Glutamatergic neuron (in vitro differentiated cells): Measurements from ENCODE around the gene DMBX1. TPM values are rescaled to one million over a fixed set of nuclear protein-coding genes. Genes with fewer than 3 reads are reported as not detected.

Experiments
- DNase-seq: peaks from one replicate; pipeline ENCODE4 v3.0.0; 2022
- H3K27ac Mint-ChIP-seq: one replicate; pipeline ENCODE4 v1.8.0; 2020; ENCODE audit warnings: mild to moderate bottlenecking, mixed read lengths, inconsistent platforms; ENCODE audit not compliant: unreplicated experiment
- H3K27me3 Mint-ChIP-seq: one replicate; pipeline ENCODE4 v1.8.0; 2020; ENCODE audit warnings: mild to moderate bottlenecking, moderate library complexity, mixed read lengths, inconsistent platforms; ENCODE audit not compliant: unreplicated experiment
- H3K36me3 Mint-ChIP-seq: one replicate; pipeline ENCODE4 v1.8.0; 2020; ENCODE audit warnings: mild to moderate bottlenecking, mixed read lengths, inconsistent platforms; ENCODE audit not compliant: unreplicated experiment
- H3K4me1 Mint-ChIP-seq: one replicate; pipeline ENCODE4 v1.8.0; 2020; ENCODE audit warnings: mild to moderate bottlenecking, low read depth, mixed read lengths, inconsistent platforms; ENCODE audit not compliant: unreplicated experiment
- H3K4me3 Mint-ChIP-seq: one replicate; pipeline ENCODE4 v1.8.0; 2020; ENCODE audit warnings: mild to moderate bottlenecking, mixed read lengths, inconsistent platforms; ENCODE audit not compliant: unreplicated experiment
- H3K9me3 Mint-ChIP-seq: one replicate; pipeline ENCODE4 v1.8.0; 2020; ENCODE audit warnings: mild to moderate bottlenecking, moderate library complexity, mixed read lengths, inconsistent platforms; ENCODE audit not compliant: unreplicated experiment
- total RNA-seq: library from RNA; stranded (reverse); fragmentation: NEBNext Ultra II Directional; extraction: Animal tissue kit (Norgen Biotek cat#: 25700); gene quantifications from one replicate; pipeline ENCODE4 v1.2.1, GENCODE V29; 2021; ENCODE audit not compliant: unreplicated experiment
- TF ChIP-seq, protein P1 (sequence below): fragments of 200-600 bp; sonication (generic); IDR thresholded peaks from one replicate; pipeline ENCODE4 v1.5.0; 2021; ENCODE audit not compliant: partially characterized antibody, unreplicated experiment

Gene DMBX1
- total RNA-seq, 1 donor from 2014 or later: not detected

DNA sequence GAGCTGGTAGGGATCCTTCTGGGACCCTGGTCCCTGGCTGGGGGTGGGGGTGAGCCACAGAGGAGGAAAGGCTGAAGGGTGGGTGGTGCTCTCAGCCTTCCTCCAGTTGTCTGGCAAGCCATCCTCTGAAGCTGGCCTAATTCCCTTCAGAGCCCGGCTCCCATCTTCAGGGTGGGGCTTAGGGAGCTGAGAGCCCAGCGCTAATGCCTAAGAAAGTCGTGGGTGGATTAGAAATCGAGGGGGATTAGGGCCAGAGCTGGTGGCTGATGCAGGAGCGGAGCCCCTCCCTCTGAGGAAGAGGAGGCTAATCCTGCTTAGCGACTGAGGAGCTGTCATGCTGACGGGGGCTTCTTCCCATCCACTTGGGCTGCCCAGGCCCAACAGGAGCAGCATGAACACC, 30.8 kb upstream of the DMBX1 start:
- H3K4me3 Mint-ChIP-seq: no peak overlapping the region
- TF ChIP-seq, protein P1, sequence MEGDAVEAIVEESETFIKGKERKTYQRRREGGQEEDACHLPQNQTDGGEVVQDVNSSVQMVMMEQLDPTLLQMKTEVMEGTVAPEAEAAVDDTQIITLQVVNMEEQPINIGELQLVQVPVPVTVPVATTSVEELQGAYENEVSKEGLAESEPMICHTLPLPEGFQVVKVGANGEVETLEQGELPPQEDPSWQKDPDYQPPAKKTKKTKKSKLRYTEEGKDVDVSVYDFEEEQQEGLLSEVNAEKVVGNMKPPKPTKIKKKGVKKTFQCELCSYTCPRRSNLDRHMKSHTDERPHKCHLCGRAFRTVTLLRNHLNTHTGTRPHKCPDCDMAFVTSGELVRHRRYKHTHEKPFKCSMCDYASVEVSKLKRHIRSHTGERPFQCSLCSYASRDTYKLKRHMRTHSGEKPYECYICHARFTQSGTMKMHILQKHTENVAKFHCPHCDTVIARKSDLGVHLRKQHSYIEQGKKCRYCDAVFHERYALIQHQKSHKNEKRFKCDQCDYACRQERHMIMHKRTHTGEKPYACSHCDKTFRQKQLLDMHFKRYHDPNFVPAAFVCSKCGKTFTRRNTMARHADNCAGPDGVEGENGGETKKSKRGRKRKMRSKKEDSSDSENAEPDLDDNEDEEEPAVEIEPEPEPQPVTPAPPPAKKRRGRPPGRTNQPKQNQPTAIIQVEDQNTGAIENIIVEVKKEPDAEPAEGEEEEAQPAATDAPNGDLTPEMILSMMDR: no peak
- no peak overlapping the region for H3K27ac Mint-ChIP-seq
- H3K9me3 Mint-ChIP-seq: peaks cover 12% of the 10 kb centered on the region
- peaks cover 17% of the 10 kb centered on the region for H3K4me1 Mint-ChIP-seq
- peaks cover 24% of the 10 kb centered on the region for H3K27me3 Mint-ChIP-seq
- H3K36me3 Mint-ChIP-seq: no peaks in the 10 kb centered on the region
- no peak for DNase-seq

DNA sequence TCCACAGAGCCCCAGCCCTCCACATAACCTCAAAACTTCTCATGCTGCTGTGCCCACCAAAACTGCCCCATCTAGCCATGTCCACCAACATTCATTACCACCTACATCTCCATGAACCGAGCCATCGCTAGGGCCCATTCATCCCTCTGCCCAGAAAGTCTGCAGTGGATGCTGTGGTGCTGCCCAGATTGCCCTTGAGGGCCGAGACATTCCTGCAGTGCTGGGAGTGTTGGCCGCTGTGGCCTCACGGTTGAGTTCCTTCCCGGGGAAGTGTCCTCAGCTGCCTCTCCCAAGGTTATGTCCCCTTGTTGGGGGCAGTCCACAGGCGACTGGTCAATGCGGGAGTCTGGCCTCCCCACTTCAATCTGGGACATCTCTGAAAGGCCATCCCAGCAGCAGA, 30.3 kb upstream of the DMBX1 start:
- peaks cover 25% of the 10 kb centered on the region for H3K27me3 Mint-ChIP-seq
- TF ChIP-seq, protein P1: no peak
- no peak overlapping the region for H3K27ac Mint-ChIP-seq
- no peak for DNase-seq
- no peaks in the 10 kb centered on the region for H3K36me3 Mint-ChIP-seq
- H3K4me1 Mint-ChIP-seq: peaks cover 17% of the 10 kb centered on the region
- H3K4me3 Mint-ChIP-seq: no peak overlapping the region
- H3K9me3 Mint-ChIP-seq: peaks cover 9% of the 10 kb centered on the region

DNA sequence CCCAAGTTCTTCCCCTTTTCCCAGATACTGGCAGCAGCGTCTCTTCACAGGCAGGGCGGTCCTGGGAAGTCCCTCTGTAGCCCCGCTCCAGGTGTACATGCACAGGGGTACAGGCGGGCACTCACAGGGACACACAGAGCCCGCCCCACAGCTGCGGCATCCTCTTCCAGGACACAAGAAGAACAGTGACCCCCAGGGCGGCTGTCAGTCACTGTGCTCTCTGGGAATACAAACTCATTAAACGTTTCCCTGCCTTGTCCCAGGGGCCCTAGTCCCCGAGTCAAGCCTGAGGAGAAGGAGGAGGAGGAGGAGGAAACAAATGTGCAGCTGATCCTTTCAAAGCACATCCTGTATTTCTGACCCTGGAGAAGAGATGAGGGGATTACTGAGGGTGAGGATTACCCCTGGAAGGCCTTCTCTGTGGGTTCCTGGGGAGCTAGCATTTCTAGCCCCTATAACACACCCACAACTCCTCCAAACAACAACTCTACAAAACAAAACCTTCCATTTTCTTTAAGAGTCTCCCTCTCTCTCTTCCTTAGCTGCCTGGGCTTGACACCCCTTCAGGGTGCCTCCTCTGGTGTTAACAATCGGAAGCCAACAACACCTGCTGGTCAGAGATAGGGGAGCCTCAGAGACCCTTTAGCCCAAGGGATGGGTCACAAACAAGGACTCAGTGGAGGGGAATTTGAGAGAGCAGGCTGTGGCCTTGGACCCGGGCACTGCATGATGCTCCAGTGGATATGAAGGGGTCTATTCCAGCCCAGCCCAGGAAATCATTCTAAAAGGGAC, 28.4 kb upstream of the DMBX1 start:
- Mint-ChIP-seq H3K4me3 (peak overlapping the region; percentile 46), H3K27me3 (peaks cover 26% of the 10 kb centered on the region), H3K36me3 (no peaks in the 10 kb centered on the region), H3K27ac (no peak overlapping the region), H3K9me3 (peaks cover 5% of the 10 kb centered on the region), H3K4me1 (peaks cover 20% of the 10 kb centered on the region)
- TF ChIP-seq, protein P1: no peak
- no peak for DNase-seq

DNA sequence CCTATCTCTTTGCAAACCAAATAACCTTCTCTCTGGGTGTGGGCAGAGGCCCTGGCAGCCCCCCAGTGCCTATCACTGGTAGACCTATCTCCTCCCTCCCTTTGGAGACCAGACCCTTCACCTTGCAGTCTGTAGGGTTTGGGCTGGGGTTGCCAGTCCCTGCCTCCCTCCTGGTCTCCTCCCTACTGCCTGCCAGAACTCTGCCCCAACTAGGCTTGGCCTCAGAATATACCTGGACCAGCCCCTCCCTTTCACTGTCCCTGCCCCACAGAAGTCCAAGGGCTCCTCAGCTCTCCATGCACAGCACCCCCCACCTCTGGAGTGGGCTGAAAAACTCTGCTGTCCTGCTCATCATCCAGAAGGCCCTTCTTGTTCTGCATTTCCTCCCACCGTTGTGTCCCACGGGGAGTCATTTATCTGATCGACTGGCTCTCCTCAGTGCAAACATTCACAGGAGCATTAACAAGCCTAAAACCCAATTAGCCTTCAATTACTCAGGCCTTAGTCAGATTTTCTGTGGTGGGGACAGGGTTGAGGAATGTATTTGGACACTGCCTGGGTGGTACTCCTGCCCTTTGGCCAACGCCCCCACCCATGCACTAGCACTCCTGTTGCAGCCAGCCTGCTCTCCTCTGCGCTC, 27.7 kb upstream of the DMBX1 start:
- Mint-ChIP-seq H3K36me3 (no peaks in the 10 kb centered on the region), H3K4me3 (peak overlapping the region; percentile 75), H3K9me3 (peaks cover 5% of the 10 kb centered on the region), H3K4me1 (peaks cover 20% of the 10 kb centered on the region), H3K27ac (no peak overlapping the region), H3K27me3 (peaks cover 26% of the 10 kb centered on the region)
- TF ChIP-seq, protein P1: no peak
- peak; percentile 54 for DNase-seq

DNA sequence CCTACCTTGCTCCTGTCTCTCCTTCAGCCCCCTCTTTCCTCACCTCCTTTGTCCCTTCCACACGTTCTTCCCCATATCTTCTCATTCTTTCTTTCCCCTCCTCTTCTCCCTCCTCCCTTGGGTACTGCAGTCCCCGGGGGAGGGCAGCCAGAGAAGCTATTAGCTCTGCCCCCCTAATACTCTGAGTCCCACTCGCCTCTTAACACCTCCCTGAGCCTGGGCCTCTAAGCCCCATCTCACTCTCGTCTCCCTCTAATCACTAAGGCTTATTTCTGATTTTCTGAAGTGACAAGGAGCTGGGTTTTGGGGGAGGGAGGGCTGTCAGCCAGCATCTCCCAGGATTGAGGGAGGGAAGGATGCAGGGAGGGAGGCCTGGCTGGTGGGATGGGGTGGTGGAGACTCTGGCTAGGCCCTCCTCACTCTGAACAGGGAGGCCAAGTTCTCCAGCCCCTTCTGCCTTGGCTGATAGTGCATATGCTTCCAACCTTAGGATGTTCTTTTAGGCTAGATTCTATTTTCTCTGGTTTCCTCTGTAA, 25.6 kb upstream of the DMBX1 start:
- Mint-ChIP-seq H3K36me3 (no peaks in the 10 kb centered on the region), H3K4me1 (peaks cover 21% of the 10 kb centered on the region), H3K4me3 (no peak overlapping the region), H3K27ac (no peak overlapping the region), H3K27me3 (peaks cover 30% of the 10 kb centered on the region), H3K9me3 (peaks cover 7% of the 10 kb centered on the region)
- TF ChIP-seq, protein P1: no peak
- DNase-seq: no peak
